Superior temporal gyrus (tissue), 1 donor: ENCODE results near the gene ZNF273.
"Not testable (repeated sequence)": the region's sequence is repeated elsewhere in the genome, so short reads cannot be mapped to it uniquely, and the experiment has no call there.

Source experiments
- DNase-seq: peaks from one replicate; pipeline ENCODE4 v3.0.0-alpha.2; 2016; ENCODE audit errors: extremely low spot score

ZNF273 gene

DNA sequence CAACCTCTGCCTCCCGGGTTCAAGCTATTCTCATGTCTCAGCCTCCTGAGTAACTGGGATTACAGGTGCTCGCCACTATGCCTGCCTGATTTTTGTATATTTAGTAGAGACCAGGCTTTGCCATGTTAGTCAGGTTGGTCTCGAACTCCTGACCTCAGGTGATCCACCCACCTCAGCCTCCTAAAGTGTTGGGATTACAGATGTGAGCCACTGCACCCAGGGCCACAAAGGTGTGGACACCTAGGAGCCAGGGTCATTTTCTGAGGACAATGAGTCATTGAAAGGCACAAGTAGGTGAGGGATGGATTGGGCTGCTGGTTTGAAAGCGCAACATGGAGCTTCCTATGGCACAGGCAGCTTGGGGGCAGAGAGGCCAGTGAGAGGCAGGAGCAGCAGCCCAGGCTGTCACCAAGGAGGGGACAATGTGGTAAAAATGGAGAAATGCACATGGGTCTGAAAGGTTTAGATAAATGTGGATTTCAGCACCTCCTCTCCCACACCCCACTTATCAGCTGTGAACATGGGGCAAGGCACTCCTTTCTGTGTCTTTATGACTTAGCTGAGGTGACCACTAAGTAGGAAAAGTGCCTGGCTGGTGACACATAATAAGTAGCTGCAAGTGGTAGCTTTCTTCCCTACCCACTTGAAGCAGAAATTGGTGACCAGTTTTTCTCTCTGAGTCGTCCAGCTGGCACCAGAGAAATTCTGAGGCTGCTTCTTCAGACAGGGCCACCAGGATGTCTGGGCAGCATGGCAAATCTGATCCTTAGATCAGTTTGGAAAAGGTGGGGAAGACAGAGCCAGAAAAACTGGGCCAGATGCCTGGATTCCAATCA is 41.8 kb downstream of the ZNF273 start:
- not testable (repeated sequence) for DNase-seq

DNA sequence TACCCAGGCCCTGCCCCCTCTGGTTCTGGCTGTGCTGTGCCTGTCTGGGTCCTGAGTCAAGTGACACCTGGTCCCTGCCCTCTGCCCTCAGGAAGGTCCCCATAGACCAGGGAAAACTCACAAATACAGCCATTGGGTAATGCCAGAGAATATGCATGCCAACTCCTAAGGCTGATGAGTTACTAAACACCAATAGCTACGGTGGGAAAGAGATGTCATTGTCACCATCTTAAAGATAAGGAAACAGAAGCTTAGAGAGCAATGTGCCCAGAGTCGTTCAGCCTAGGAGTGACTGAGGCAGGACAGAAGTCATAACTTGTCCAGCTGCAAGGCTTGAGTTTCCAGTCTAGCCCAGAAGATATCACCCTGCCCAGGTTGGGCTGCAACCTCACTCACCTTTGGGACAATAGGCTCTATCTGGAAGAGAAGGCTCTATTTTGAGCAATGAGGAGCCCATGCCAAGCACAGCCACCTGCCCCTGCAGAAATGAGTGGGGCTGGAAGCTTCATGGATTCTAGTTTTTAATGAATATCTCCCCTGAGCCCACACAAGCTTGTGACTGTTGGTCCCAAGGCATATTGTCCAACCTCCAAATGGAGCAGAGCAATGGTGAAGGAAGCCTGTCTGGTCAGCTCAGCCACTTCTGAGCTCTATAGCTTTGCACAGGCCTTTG is 42.6 kb downstream of the ZNF273 start:
- no peak for DNase-seq

DNA sequence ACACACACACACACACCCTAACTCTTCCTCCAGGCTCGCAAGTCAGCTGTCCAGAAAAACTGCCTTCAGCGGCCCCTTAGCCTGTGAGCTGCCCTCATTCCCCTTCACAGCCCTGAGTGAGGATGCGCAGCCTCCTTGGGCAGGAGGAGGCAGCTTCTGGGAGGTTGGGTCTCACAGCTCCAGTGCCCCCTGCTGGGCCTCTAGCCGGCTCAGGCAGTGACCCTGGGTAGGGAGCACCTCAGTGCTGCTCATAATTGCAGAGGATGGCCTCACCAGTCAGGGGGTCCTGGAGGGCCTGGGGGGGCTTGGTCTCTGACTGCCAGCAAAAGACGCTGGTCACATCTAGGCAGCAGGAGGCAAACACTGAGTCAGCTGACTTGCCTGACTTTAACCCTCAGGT is 43.7 kb downstream of the ZNF273 start:
- DNase-seq, result no peak

DNA sequence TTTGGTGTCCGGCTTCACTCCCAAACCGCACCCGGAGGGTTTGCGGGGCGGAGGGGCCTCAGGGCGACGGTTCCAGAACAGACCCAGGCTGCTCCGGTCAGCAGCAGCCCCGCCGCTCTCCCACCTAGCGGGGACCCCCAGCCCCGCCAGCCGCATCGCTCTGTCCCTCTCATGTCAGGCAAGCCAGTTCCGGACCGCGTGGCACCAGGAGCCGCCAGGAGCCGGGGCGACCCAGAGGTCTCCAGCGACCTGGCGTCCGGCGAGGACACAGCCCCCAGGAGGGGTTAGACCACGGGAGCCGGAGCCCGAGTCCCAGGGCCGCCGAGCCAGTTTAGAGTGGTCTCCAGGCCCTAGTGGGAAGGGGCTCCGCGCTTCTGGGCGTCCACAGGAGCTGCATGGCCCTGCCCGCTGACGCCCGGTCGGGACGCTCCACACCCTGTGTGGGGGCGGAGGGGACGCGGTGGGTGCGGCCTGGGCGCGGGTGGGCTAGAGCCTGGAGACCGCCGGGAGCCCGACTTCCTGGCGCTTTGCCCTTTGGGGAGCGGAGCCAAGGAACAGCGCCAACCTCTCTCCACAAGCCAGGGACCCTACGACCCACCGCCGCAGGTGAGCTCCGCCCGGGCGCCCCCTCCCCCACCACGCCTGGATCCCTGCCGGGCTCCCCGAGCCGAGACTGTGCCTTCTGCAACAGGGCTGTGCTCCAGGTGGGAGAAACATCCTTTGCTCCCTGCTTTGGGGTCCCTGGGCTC is 44.4 kb downstream of the ZNF273 start:
- DNase-seq, result no peak

DNA sequence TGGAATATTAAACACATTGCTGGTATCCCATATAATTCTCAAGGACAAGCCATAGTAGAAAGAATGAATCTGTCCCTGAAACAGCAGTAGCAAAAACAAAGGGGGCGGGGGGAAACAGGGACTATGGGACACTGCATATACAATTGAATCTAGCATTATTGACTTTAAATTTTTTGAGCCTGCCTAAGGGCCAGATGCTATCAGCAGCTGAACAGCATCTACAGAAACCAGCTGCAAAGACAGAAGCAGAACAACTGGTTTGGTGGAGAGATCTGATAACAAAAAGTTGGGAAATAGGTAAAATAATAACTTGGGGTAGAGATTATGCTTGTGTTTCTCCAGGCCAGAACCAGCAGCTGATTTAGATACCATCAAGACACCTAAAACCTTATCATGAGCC is 45.7 kb downstream of the ZNF273 start:
- not testable (repeated sequence) for DNase-seq

DNA sequence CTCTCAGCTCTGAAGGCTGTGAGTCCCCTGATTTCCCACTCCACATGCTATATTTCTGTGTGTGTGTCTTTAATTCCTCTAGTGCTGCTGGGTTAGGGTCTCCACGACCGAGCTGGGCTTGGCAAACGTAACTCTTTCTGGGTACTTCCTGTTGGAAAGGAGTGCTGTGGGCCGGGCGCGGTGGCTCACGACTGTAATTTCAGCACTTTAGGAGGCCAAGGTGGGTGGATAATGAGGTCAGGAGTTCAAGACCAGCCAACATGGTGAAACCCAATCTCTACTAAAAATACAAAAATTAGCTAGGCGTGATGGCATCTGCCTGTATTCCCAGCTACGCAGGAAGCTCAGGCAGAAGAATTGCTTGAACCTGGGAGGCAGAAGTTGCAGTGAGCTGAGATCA is 47.6 kb downstream of the ZNF273 start:
- not testable (repeated sequence) for DNase-seq

DNA sequence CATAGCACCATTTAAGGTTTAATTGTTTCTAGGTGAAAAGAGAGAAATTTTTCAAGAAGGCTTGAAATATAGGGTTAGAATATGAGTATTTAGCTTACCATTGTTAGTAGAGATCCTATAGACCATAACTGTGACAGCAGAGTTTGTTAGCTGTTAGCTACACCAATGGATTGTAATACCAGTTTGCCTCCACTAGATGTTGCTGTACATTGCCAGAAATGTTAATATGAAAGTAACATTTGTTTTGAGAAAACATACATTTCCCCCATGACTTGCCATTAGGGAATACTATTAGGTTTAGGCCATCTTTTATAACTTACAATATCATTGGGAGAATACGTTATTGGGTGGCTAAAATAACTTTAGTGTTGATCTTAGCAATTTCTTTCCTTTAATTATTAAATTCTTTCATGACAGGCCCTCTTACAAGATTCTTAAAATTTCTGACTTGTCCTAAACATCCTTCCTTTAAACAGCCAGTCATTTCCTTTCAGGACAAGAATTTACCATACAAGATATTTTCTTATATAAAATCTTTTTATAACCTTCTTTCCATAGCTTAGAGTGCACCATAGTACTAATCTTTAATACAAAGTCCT is 48.3 kb downstream of the ZNF273 start:
- DNase-seq, result peak; percentile 87

DNA sequence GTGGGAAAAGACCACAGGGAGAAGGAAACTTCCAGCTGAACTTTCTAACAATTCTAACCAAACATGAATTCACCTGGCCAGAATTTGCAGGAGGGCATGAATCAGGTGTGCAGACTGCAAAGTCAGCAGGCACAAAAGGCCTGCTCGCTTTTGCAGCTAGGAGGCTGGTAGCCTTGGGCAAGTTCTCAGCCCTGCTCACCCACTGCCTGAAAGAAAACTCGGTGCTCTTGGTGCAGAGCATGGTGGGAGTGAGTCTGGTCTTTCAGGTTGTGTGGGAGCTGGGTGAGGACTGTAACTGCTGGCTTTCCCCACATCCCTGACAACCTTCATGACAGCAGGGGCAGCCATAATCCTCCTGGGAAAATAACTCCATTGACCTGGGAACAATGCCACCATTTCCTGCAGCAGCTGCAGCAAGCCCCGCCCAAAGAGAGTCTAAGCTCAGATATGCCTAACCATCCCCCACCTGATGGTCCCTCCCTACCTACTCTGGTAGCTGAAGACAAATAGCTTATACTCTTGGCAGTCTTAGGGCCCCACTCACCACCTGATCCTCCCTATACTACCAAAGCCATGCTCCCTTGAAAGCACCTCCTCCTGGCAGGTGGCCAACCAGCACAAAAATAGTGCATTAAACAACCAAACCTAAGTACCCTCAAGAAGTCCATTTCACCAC is 56.1 kb downstream of the ZNF273 start:
- DNase-seq, result no peak

DNA sequence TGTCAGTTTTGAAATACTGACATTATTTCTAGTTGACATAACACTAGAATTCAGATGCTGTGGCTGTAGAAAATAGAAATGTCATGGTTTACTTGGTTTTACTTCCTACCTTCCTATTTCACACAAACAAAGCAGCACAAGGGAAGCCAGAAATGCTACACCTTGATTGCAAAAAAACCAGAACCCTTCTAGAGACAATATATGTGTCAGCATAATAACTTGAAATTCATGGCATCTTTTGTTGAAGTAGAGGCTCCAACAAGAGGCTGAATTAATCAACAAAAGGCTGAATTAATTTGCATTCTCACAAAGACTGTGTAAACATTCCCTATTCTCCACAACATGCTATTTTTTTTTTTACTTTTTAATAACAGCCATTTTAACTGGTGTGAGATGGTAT is 62.5 kb downstream of the ZNF273 start:
- no peak for DNase-seq

DNA sequence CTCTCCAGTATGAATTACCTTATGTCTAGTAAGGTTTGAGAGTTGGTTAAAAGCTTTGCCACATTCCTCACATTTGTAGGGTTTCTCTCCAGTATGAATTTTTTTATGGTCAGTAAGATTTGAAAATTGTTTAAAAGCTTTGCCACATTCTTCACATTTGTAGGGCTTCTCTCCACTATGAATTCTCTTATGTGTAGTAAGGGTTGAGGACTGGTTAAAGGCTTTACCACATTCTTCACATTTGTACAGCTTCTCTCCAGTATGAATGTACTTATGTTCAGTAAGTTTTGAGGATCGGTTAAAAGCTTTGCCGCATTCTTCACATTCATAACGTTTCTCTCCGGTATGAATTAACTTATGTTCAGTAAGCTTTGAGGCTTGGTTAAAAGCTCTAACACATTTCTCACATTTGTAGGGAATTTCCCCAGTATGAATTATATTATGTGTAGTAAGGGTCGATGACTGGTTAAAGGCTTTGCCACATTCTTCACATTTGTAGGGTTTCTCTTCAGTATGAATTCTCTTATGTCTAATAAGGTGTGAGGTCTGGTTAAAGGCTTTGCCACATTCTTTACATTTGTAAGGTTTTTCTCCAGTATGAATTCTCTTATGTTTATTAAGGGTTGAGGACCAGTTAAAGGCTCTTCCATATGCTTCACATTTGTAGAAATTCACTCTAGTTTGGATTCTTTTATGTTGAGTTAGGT is 75.6 kb downstream of the ZNF273 start:
- DNase-seq, result no peak
